ENCODE measurements around the gene PSMG4.

Gene PSMG4

GRCh38 chr6:3277851-3278416 lies 19.2 kb downstream of the PSMG4 start:
- DNase-seq = no peak

- no peak for DNase-seq
Observed at GRCh38 chr6:3278691-3279090, 19.9 kb downstream of the PSMG4 start.

- DNase-seq = no peak
Observed at GRCh38 chr6:3280091-3280490, 21.3 kb downstream of the PSMG4 start.

- no peak for DNase-seq
Observed at GRCh38 chr6:3280866-3281465, 22.2 kb downstream of the PSMG4 start.

GRCh38 chr6:3281631-3282475 lies 23.1 kb downstream of the PSMG4 start:
- DNase-seq = no peak

- DNase-seq = no peak
Observed at GRCh38 chr6:3282476-3283236, 23.9 kb downstream of the PSMG4 start.

GRCh38 chr6:3283241-3283640 lies 24.5 kb downstream of the PSMG4 start:
- DNase-seq = no peak

GRCh38 chr6:3283641-3284435 lies 25.1 kb downstream of the PSMG4 start:
- DNase-seq = no peak

- DNase-seq = no peak
Observed at GRCh38 chr6:3284436-3284876, 25.7 kb downstream of the PSMG4 start.

- DNase-seq = no peak
Observed at GRCh38 chr6:3285049-3285639, 26.4 kb downstream of the PSMG4 start.

- DNase-seq = no peak
Observed at GRCh38 chr6:3285732-3286131, 27.0 kb downstream of the PSMG4 start.

- no peak for DNase-seq
Observed at GRCh38 chr6:3286641-3287171, 28.0 kb downstream of the PSMG4 start.

GRCh38 chr6:3287308-3287707 lies 28.6 kb downstream of the PSMG4 start:
- no peak for DNase-seq

- no peak for DNase-seq
Observed at GRCh38 chr6:3287976-3288707, 29.4 kb downstream of the PSMG4 start.

- DNase-seq = no peak
Observed at GRCh38 chr6:3288711-3289663, 30.2 kb downstream of the PSMG4 start.

GRCh38 chr6:3289664-3290055 lies 30.9 kb downstream of the PSMG4 start:
- DNase-seq = no peak

GRCh38 chr6:3290149-3290930 lies 31.6 kb downstream of the PSMG4 start:
- DNase-seq = no peak

GRCh38 chr6:3290931-3291211 lies 32.1 kb downstream of the PSMG4 start:
- no peak for DNase-seq

- DNase-seq = no peak
Observed at GRCh38 chr6:3291346-3291745, 32.6 kb downstream of the PSMG4 start.

Data from NCI-H1930 (cell line).